Ovary (tissue), 3 donors: Measurements from ENCODE around the gene SH2D4B.

ENCODE experiments used
- CTCF ChIP-seq, 3 donors: fragments of 450-650 bp in 2 of 3; fragments of 200-600 bp in 1 of 3; IDR thresholded peaks; one replicate each; pipeline versions ENCODE4 v1.5.1 to v1.8.0; 2016 to 2022; ENCODE audit warnings: antibody characterized with exemption in 3 of 3, mild to moderate bottlenecking in 1 of 3
- POLR2A ChIP-seq: fragments of 450-650 bp; IDR thresholded peaks from one replicate; pipeline ENCODE4 v1.6.1; 2017; ENCODE audit warnings: antibody characterized with exemption, mild to moderate bottlenecking, moderate library complexity
- donor health status: DM: no; HTN: no; CAD: no.

- no peak for TF ChIP-seq CTCF (IDR thresholded peaks at IDR 0.05)
- no peak for TF ChIP-seq POLR2A
These were observed at the start of gene SH2D4B for GRCh38 chr10:80537736-80538480.
